Heart left ventricle (tissue), 13 donors: ENCODE measurements around the gene RPL13A.

Source experiments
- POLR2A ChIP-seq, 2 donors: fragments of 450-650 bp; IDR thresholded peaks; one replicate each; pipeline ENCODE4 v1.6.1; 2017; ENCODE audit warnings: antibody characterized with exemption in 2 of 2, mild to moderate bottlenecking in 2 of 2, moderate library complexity in 2 of 2
- TF ChIP-seq, protein P1 (sequence below), 12 donors: fragments of 200-600 bp; sonication (generic) in 4 of 12; IDR thresholded peaks; one replicate each; pipeline versions ENCODE4 v1.5.0 to v1.8.0; 2018 to 2022; ENCODE audit warnings: antibody characterized with exemption in 12 of 12, mild to moderate bottlenecking in 5 of 12
- donor health status: ischemic (EF 13 %, LVEDD 7.1; RV severe dilation, severe dysfunction).
- donor health status: DM: no; HTN: yes; CAD: no.
- donor health status: DM: no; HTN: no; CAD: no.
- donor health status: ischemic (EF 25% LVEDD 6.9; RV normal size, moderate dysfunction).
- donor health status: ischemic (EF 25% LVEDD 5.7; RV mildly dilated, moderate dysfunction).
- donor health status: ischemic (EF 35%, LVEDD 5.7; RV mildly dilated, moderate dysfunction).
- donor health status: nonischemic (EF 11% LVEDD 7.7; RV severe dilation, severe dysfunction).
- donor health status: DM: yes; HTN: yes; CAD: no.
- donor health status: PGD.
- donor health status: ischemic (EF 29% LVEDD 5.4; RV normal size, mild dysfunction).
- donor health status: nonischemic (EF 23%, LVEDD 6.1; RV moderate dilation, normal function).

DNA sequence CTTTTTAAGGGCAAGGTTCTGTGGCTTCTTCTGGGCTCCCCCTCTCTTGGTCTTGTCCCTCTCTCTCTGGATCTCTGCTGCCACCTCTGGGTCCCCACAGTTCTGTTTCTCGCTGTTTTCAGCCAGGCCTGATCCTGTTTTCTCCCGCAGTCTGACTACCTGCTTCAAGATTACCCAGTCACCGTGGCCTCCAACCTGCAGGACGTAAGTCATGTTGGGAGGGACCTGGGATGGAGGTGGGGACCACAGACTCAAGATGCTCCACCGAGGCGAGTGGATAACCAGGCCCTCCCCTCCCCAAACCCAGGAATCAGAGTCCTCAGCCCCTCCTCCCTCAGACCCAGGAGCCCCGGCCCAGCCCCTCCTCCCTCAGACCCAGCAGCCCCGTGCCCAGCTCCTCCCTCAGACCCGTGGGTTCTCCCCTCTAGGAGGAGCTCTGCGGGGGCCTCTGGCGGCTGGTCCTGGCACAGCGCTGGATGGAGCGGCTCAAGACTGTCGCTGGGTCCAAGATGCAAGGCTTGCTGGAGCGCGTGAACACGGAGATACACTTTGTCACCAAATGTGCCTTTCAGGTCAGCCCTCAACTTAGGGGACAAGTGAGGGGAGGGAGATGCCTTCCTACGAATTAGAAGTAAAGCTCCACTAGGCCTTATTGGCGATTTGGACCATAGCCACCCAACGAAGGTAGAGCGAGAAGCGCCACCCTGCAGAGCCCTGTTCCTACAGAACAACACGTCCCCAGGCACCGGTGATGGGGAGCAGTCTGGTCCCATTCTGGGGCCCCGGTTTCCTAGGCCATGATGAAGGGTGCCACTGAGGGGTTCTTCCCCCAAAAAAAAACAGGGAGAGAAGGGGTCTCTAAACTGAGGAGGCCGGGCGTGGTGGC, 11.2 kb upstream of the RPL13A start:
- TF ChIP-seq, protein P1, sequence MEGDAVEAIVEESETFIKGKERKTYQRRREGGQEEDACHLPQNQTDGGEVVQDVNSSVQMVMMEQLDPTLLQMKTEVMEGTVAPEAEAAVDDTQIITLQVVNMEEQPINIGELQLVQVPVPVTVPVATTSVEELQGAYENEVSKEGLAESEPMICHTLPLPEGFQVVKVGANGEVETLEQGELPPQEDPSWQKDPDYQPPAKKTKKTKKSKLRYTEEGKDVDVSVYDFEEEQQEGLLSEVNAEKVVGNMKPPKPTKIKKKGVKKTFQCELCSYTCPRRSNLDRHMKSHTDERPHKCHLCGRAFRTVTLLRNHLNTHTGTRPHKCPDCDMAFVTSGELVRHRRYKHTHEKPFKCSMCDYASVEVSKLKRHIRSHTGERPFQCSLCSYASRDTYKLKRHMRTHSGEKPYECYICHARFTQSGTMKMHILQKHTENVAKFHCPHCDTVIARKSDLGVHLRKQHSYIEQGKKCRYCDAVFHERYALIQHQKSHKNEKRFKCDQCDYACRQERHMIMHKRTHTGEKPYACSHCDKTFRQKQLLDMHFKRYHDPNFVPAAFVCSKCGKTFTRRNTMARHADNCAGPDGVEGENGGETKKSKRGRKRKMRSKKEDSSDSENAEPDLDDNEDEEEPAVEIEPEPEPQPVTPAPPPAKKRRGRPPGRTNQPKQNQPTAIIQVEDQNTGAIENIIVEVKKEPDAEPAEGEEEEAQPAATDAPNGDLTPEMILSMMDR (IDR thresholded peaks at IDR 0.05) = peak in 8 of 12 donors; percentile 14 to 42 (median 30)
- no peak for TF ChIP-seq POLR2A (IDR thresholded peaks at IDR 0.05)
